ENCODE measurements around the gene GSTO2.

Gene GSTO2

GRCh38 chr10:104347295-104348045, 78.5 kb downstream of the GSTO2 start:
- TF ChIP-seq CTCF (conservative IDR thresholded peaks at IDR 0.05; ENCODE audit: low read length) (no peak), EZH2phosphoT487 (IDR thresholded peaks at IDR 0.05; ENCODE audit: borderline replicate concordance) (no peak)
- no peaks in the 10 kb centered on the region for H3K79me2 ChIP-seq (ENCODE audit: insufficient read depth, low read length)
- H3K4me3 ChIP-seq (ENCODE audit: low read length, poor library complexity, severe bottlenecking): no peak overlapping the region
- H2AFZ ChIP-seq (ENCODE audit: low read length): no peak overlapping the region
- H3K4me2 ChIP-seq (ENCODE audit: low read depth, low read length, poor library complexity, severe bottlenecking): no peak overlapping the region
- no peaks in the 10 kb centered on the region for H3K36me3 ChIP-seq (ENCODE audit: insufficient read depth, low read length)
- H3K9ac ChIP-seq (ENCODE audit: low read depth, low read length, poor library complexity, severe bottlenecking): no peak overlapping the region
- no peaks in the 10 kb centered on the region for H3K9me3 ChIP-seq (ENCODE audit: insufficient read depth, low read depth, low read length)
- H3F3A ChIP-seq (ENCODE audit: low read depth): no peaks in the 10 kb centered on the region
- no peaks in the 10 kb centered on the region for H4K20me1 ChIP-seq (ENCODE audit: insufficient read depth, low read length, poor library complexity, severe bottlenecking)
- no peaks in the 10 kb centered on the region for H3K9me2 ChIP-seq (replicated peaks; ENCODE audit: low read depth, low read length)
- peaks cover 10% of the 10 kb centered on the region for H3K4me1 ChIP-seq (ENCODE audit: insufficient read depth, low read length, poor library complexity, severe bottlenecking)
- H3K27me3 ChIP-seq (ENCODE audit: insufficient read depth, low read length, poor library complexity, severe bottlenecking): no peaks in the 10 kb centered on the region

- no peaks in the 10 kb centered on the region for H3K27me3 ChIP-seq (ENCODE audit: insufficient read depth, low read length, poor library complexity, severe bottlenecking)
- TF ChIP-seq CTCF (conservative IDR thresholded peaks at IDR 0.05; ENCODE audit: low read length) (no peak), EZH2phosphoT487 (IDR thresholded peaks at IDR 0.05; ENCODE audit: borderline replicate concordance) (no peak)
- peaks cover 20% of the 10 kb centered on the region for H3K4me1 ChIP-seq (ENCODE audit: insufficient read depth, low read length, poor library complexity, severe bottlenecking)
- no peaks in the 10 kb centered on the region for H3K36me3 ChIP-seq (ENCODE audit: insufficient read depth, low read length)
- H3K4me3 ChIP-seq (ENCODE audit: low read length, poor library complexity, severe bottlenecking): no peak overlapping the region
- no peak overlapping the region for H3K9ac ChIP-seq (ENCODE audit: low read depth, low read length, poor library complexity, severe bottlenecking)
- no peaks in the 10 kb centered on the region for H3F3A ChIP-seq (ENCODE audit: low read depth)
- H3K4me2 ChIP-seq (ENCODE audit: low read depth, low read length, poor library complexity, severe bottlenecking): no peak overlapping the region
- no peaks in the 10 kb centered on the region for H3K9me3 ChIP-seq (ENCODE audit: insufficient read depth, low read depth, low read length)
- H3K79me2 ChIP-seq (ENCODE audit: insufficient read depth, low read length): no peaks in the 10 kb centered on the region
- H4K20me1 ChIP-seq (ENCODE audit: insufficient read depth, low read length, poor library complexity, severe bottlenecking): no peaks in the 10 kb centered on the region
- no peaks in the 10 kb centered on the region for H3K9me2 ChIP-seq (replicated peaks; ENCODE audit: low read depth, low read length)
- H2AFZ ChIP-seq (ENCODE audit: low read length): no peak overlapping the region
Observed at GRCh38 chr10:104348601-104349000, 79.6 kb downstream of the GSTO2 start.

- H3K4me3 ChIP-seq (ENCODE audit: low read length, poor library complexity, severe bottlenecking): no peak overlapping the region
- no peaks in the 10 kb centered on the region for H3K36me3 ChIP-seq (ENCODE audit: insufficient read depth, low read length)
- H3K9ac ChIP-seq (ENCODE audit: low read depth, low read length, poor library complexity, severe bottlenecking): no peak overlapping the region
- no peak overlapping the region for H3K4me2 ChIP-seq (ENCODE audit: low read depth, low read length, poor library complexity, severe bottlenecking)
- H4K20me1 ChIP-seq (ENCODE audit: insufficient read depth, low read length, poor library complexity, severe bottlenecking): no peaks in the 10 kb centered on the region
- no peaks in the 10 kb centered on the region for H3F3A ChIP-seq (ENCODE audit: low read depth)
- H3K79me2 ChIP-seq (ENCODE audit: insufficient read depth, low read length): no peaks in the 10 kb centered on the region
- H3K9me3 ChIP-seq (ENCODE audit: insufficient read depth, low read depth, low read length): no peaks in the 10 kb centered on the region
- H3K27me3 ChIP-seq (ENCODE audit: insufficient read depth, low read length, poor library complexity, severe bottlenecking): no peaks in the 10 kb centered on the region
- H3K9me2 ChIP-seq (replicated peaks; ENCODE audit: low read depth, low read length): no peaks in the 10 kb centered on the region
- H2AFZ ChIP-seq (ENCODE audit: low read length): no peak overlapping the region
- TF ChIP-seq CTCF (conservative IDR thresholded peaks at IDR 0.05; ENCODE audit: low read length) (no peak), EZH2phosphoT487 (IDR thresholded peaks at IDR 0.05; ENCODE audit: borderline replicate concordance) (no peak)
- H3K4me1 ChIP-seq (ENCODE audit: insufficient read depth, low read length, poor library complexity, severe bottlenecking): peaks cover 24% of the 10 kb centered on the region
Observed at GRCh38 chr10:104349623-104350126, 80.7 kb downstream of the GSTO2 start.

Measured in Loucy (cell line).